Measurements from ENCODE around the gene BAD. TPM values are rescaled to one million over a fixed set of nuclear protein-coding genes. Genes with fewer than 3 reads are reported as not detected.

The BAD gene
- total and polyA plus RNA-seq, 2 donors (not counting 1 experiment from before 2014, with no cell fraction given) = 24.0 to 39.1 TPM

GRCh38 chr11:64223001-64223651 is 61.3 kb downstream of the BAD start:
- no peak overlapping the region for H3K4me3 ChIP-seq (ENCODE audit: control extremely low read depth in 1 of 5, extremely low read depth in 1 of 5, insufficient read depth in 1 of 5, low read depth in 2 of 5, low read length in 4 of 5)

More at GRCh38 chr11:64223001-64223651, 61.3 kb downstream of the BAD start:
- TF ChIP-seq EZH2 (IDR thresholded peaks at IDR 0.05; ENCODE audit: borderline replicate concordance, insufficient read depth, low read depth, low read length, poor library complexity, severe bottlenecking) (no peak), CTCF (IDR thresholded peaks at IDR 0.05) (no peak)
- Histone ChIP-seq H3K4me2 (replicated peaks; ENCODE audit: low read depth, low read length, poor library complexity, severe bottlenecking) (no peak overlapping the region), H3K27ac (ENCODE audit: low read length in 2 of 2) (no peak overlapping the region), H2AFZ (ENCODE audit: insufficient read depth, low read depth, low read length, poor library complexity, severe bottlenecking) (no peak overlapping the region), H3K9me3 (ENCODE audit: control extremely low read depth in 1 of 3, control insufficient read depth in 2 of 3, insufficient read depth in 1 of 3, low read length in 2 of 3) (no peaks in the 10 kb centered on the region), H3K36me3 (replicated peaks in 1 of 2; ENCODE audit: control extremely low read depth in 1 of 2, control insufficient read depth in 1 of 2, extremely low read depth in 1 of 2, insufficient read depth in 2 of 2, low read length in 1 of 2) (peaks cover 0 to 50% of the 10 kb centered on the region in 2 experiments), H3K79me2 (ENCODE audit: control insufficient read depth, insufficient read depth, low read length) (peaks cover 37% of the 10 kb centered on the region), H3K27me3 (replicated peaks in 1 of 4; ENCODE audit: control extremely low read depth in 1 of 4, control insufficient read depth in 3 of 4, insufficient read depth in 4 of 4, low read length in 3 of 4) (no peaks in the 10 kb centered on the region), H3K9ac (ENCODE audit: low read length) (no peak overlapping the region), H3K4me1 (ENCODE audit: control insufficient read depth in 2 of 2, insufficient read depth in 2 of 2, low read length in 2 of 2) (peaks cover 16 to 27% of the 10 kb centered on the region in 2 donors), H4K20me1 (ENCODE audit: control insufficient read depth, insufficient read depth, low read length, poor library complexity, severe bottlenecking) (peaks cover 30% of the 10 kb centered on the region)
- intact Hi-C loops (cut with micrococcal nuclease) = no loop called here
- no peak overlapping the region for H3K4me3 Mint-ChIP-seq
- H3K27ac Mint-ChIP-seq = no peak overlapping the region
- CTCF ChIA-PET = interaction anchor here (1.0 to 5.2 kb wide), 8 partner anchors 8 to 78 kb away, joined by 3 to 70 read pairs (median 6); partner anchors contain the start of genes FERMT3 and STIP1
- WGBS (ENCODE audit: insufficient coverage) = 92% methylated on average over 21 of the region's 24 CpGs
- POLR2A ChIA-PET = interaction anchor here (0.9 to 6.3 kb wide), 4 partner anchors 9 to 82 kb away, joined by 3 to 78 read pairs (median 4); partner anchors contain the start of gene FERMT3
- no peaks in the 10 kb centered on the region for H3K9me3 Mint-ChIP-seq (ENCODE audit: insufficient read depth)
- no peak for ATAC-seq (ENCODE audit: low read depth)
- no peak for DNase-seq
- peaks cover 25% of the 10 kb centered on the region for H3K4me1 Mint-ChIP-seq
- no peaks in the 10 kb centered on the region for H3K27me3 Mint-ChIP-seq

All from B cell (primary cell).